ENCODE data around the gene LGALS1. TPM values are rescaled to one million over a fixed set of nuclear protein-coding genes. Genes with fewer than 3 reads are reported as not detected.

LGALS1 gene
- polyA plus RNA-seq, 1 of the 3 experiments (the other 2 are of a cell fraction), result 12,045 TPM

DNA sequence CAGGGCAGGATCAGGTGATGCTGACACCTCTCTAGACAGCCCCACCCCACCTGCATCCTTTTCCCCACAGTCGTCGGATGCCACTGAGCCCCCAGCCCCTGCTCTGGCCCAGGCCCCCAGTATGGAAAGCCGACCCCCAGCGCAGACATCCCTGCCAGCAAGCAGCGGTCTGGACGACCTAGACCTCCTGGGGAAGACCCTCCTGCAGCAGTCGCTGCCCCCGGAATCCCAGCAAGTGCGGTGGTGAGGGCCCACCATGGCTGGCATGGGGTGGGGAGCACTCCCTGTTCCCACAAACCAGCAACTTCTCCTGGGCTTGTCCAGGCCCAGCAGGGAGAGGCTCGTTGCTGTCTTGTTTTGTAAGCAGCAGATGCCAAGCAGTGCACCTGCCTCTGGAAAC is 45.5 kb upstream of the LGALS1 start:
- POLR2A ChIA-PET, result no interaction called here
- Histone ChIP-seq H3K79me2 (ENCODE audit: insufficient read depth) (no peaks in the 10 kb centered on the region), H3K27ac (ENCODE audit: low read depth in 2 of 2, low read length in 1 of 2) (no peak overlapping the region; a peak in 1 of 4 replicates), H3K36me3 (replicated peaks in 1 of 2; ENCODE audit: control insufficient read depth in 1 of 2, insufficient read depth in 2 of 2, low read length in 1 of 2) (peaks cover 2 to 36% of the 10 kb centered on the region in 2 experiments), H3K4me3 (ENCODE audit: low read depth in 2 of 2, low read length in 1 of 2) (no peak overlapping the region), H3K4me1 (ENCODE audit: control insufficient read depth in 1 of 2, insufficient read depth in 2 of 2, low read depth in 1 of 2, low read length in 1 of 2) (peaks cover 19 to 29% of the 10 kb centered on the region in 2 experiments), H3K9me3 (no peaks in the 10 kb centered on the region), H4K20me1 (ENCODE audit: insufficient read depth) (no peaks in the 10 kb centered on the region), H3K9me2 (no peaks in the 10 kb centered on the region), H3K27me3 (ENCODE audit: insufficient read depth) (no peaks in the 10 kb centered on the region), H3K4me2 (no peak overlapping the region), H3F3A (replicated peaks; ENCODE audit: insufficient read depth) (peaks cover 21% of the 10 kb centered on the region), H3K9ac (no peak overlapping the region), H2AFZ (ENCODE audit: low read depth) (no peak overlapping the region)
- CTCF ChIA-PET, result interaction anchor here (1.7 to 34.3 kb wide), 4 partner anchors 14 to 39 kb away, joined by 8 to 898 read pairs (median 64); partner anchors contain the start of genes LGALS1, NOL12 and PDXP
- WGBS (ENCODE audit: low lambda C conversion rate), result 88% methylated on average over 7 of the region's 10 CpGs
- DNase-seq, result no peak
- TF ChIP-seq, protein P1, sequence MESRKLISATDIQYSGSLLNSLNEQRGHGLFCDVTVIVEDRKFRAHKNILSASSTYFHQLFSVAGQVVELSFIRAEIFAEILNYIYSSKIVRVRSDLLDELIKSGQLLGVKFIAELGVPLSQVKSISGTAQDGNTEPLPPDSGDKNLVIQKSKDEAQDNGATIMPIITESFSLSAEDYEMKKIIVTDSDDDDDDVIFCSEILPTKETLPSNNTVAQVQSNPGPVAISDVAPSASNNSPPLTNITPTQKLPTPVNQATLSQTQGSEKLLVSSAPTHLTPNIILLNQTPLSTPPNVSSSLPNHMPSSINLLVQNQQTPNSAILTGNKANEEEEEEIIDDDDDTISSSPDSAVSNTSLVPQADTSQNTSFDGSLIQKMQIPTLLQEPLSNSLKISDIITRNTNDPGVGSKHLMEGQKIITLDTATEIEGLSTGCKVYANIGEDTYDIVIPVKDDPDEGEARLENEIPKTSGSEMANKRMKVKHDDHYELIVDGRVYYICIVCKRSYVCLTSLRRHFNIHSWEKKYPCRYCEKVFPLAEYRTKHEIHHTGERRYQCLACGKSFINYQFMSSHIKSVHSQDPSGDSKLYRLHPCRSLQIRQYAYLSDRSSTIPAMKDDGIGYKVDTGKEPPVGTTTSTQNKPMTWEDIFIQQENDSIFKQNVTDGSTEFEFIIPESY (IDR thresholded peaks at IDR 0.05; ENCODE audit: borderline replicate concordance, low read depth), result no peak
- TF ChIP-seq GABPA (IDR thresholded peaks at IDR 0.05; ENCODE audit: low read depth) (no peak), FOXM1 (IDR thresholded peaks at IDR 0.05; ENCODE audit: low read depth) (no peak), RFX5 (IDR thresholded peaks at IDR 0.05; ENCODE audit: low read length) (no peak), MEF2A (IDR thresholded peaks at IDR 0.05; ENCODE audit: borderline replicate concordance, low read depth) (no peak), CHD2 (IDR thresholded peaks at IDR 0.05; ENCODE audit: low read length, partially characterized antibody) (no peak), FOSL2 (IDR thresholded peaks at IDR 0.05; ENCODE audit: borderline replicate concordance, low read depth) (no peak), TAF1 (IDR thresholded peaks at IDR 0.05; ENCODE audit: borderline replicate concordance, low read depth, low read length) (no peak), NRF1 (IDR thresholded peaks at IDR 0.05; ENCODE audit: low read depth, low read length) (no peak), TEAD4 (IDR thresholded peaks at IDR 0.05; ENCODE audit: borderline replicate concordance, insufficient read depth) (no peak), JUND (IDR thresholded peaks at IDR 0.05) (no peak), NFIC (IDR thresholded peaks at IDR 0.05; ENCODE audit: borderline replicate concordance) (no peak)
- TF ChIP-seq, protein P2, sequence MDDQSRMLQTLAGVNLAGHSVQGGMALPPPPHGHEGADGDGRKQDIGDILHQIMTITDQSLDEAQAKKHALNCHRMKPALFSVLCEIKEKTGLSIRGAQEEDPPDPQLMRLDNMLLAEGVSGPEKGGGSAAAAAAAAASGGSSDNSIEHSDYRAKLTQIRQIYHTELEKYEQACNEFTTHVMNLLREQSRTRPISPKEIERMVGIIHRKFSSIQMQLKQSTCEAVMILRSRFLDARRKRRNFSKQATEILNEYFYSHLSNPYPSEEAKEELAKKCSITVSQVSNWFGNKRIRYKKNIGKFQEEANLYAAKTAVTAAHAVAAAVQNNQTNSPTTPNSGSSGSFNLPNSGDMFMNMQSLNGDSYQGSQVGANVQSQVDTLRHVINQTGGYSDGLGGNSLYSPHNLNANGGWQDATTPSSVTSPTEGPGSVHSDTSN (IDR thresholded peaks at IDR 0.05), result no peak
- TF ChIP-seq, protein P3, sequence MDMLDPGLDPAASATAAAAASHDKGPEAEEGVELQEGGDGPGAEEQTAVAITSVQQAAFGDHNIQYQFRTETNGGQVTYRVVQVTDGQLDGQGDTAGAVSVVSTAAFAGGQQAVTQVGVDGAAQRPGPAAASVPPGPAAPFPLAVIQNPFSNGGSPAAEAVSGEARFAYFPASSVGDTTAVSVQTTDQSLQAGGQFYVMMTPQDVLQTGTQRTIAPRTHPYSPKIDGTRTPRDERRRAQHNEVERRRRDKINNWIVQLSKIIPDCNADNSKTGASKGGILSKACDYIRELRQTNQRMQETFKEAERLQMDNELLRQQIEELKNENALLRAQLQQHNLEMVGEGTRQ (IDR thresholded peaks at IDR 0.05; ENCODE audit: borderline replicate concordance, low read depth, low read length), result no peak
- TF ChIP-seq, protein P4, sequence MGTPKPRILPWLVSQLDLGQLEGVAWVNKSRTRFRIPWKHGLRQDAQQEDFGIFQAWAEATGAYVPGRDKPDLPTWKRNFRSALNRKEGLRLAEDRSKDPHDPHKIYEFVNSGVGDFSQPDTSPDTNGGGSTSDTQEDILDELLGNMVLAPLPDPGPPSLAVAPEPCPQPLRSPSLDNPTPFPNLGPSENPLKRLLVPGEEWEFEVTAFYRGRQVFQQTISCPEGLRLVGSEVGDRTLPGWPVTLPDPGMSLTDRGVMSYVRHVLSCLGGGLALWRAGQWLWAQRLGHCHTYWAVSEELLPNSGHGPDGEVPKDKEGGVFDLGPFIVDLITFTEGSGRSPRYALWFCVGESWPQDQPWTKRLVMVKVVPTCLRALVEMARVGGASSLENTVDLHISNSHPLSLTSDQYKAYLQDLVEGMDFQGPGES (IDR thresholded peaks at IDR 0.05; ENCODE audit: low read depth, low read length), result no peak
